22Rv1 (cell line): ENCODE data around the gene ST7L.

Experiments
- CTCF ChIP-seq: fragments of 450-650 bp; IDR thresholded peaks from 2 replicates; pipeline ENCODE4 v1.5.1; 2017; ENCODE audit warnings: mild to moderate bottlenecking
- ZFX ChIP-seq: fragments of 450-650 bp; IDR thresholded peaks from 2 replicates; pipeline ENCODE4 v1.6.1; 2017; ENCODE audit warnings: antibody characterized with exemption, borderline replicate concordance

- no peak for TF ChIP-seq CTCF
- no peak for TF ChIP-seq ZFX
Measured at GRCh38 chr1:112554411-112554810, 64.5 kb downstream of the ST7L start.
